ENCODE measurements around the gene MRPL17.

GRCh38 chr11:6638429-6638828, 44.7 kb downstream of the MRPL17 start:
- TF ChIP-seq CTCF (IDR thresholded peaks at IDR 0.05) (no peak), POLR2A (IDR thresholded peaks at IDR 0.05) (no peak), EP300 (IDR thresholded peaks at IDR 0.05; ENCODE audit: low read depth) (no peak), POLR2AphosphoS5 (IDR thresholded peaks at IDR 0.05) (no peak)

Measured in transverse colon (tissue), 4 donors.